IMR-90 (cell line): Measurements from ENCODE around the gene DZIP1. TPM values are rescaled to one million over a fixed set of nuclear protein-coding genes. Genes with fewer than 3 reads are reported as not detected.

Experiments used
- ATAC-seq: fragments of 200-7000 bp; cut with Tn5 transposase; 2 replicates; pipeline ENCODE4 v1.9.1; 2020; ENCODE audit warnings: low read depth, mild to moderate bottlenecking, moderate library complexity
- BruUV-seq: library from RNA; stranded (reverse); fragments of 400-500 nt; replicated peaks from 2 replicates; lab custom pipeline; 2021; lab: Mats Ljungman, UMichigan
- CTCF ChIA-PET: fragments of 300-600 bp; formaldehyde crosslinking; extraction: SDS; loops from one replicate; lab custom pipeline; 2021; ENCODE audit warnings: antibody characterized with exemption; lab: Yijun Ruan, JAX
- POLR2A ChIA-PET: fragments of 300-600 bp; sonication (Branson Sonifier 250); formaldehyde crosslinking; loops from one replicate; lab custom pipeline; 2022; ENCODE audit warnings: antibody characterized with exemption; ENCODE audit not compliant: unreplicated experiment; lab: Charles Lee
- DNase-seq: peaks from one replicate; pipeline ENCODE4 v3.0.0; 2013
- H2AFZ ChIP-seq: replicated peaks from 2 replicates; pipeline ENCODE3; 2013; ENCODE audit warnings: low read length, mild to moderate bottlenecking; ENCODE audit not compliant: poor library complexity
- H2AK5ac ChIP-seq: 2 replicates; pipeline ENCODE4 v1.6.1; 2013; ENCODE audit warnings: low read depth, low read length, inconsistent platforms
- H2AK9ac ChIP-seq: replicated peaks from 2 replicates; pipeline ENCODE3; 2013; ENCODE audit warnings: mild to moderate bottlenecking, low read depth, low read length, moderate library complexity; ENCODE audit not compliant: poor library complexity
- H2BK120ac ChIP-seq: 2 replicates; pipeline ENCODE4 v1.6.1; 2013; ENCODE audit warnings: low read depth, low read length, inconsistent platforms
- H2BK15ac ChIP-seq: 3 replicates; pipeline ENCODE4 v1.6.1; 2013; ENCODE audit warnings: low read depth, low read length, inconsistent platforms
- H2BK20ac ChIP-seq: 2 replicates; pipeline ENCODE4 v1.6.1; 2013; ENCODE audit warnings: low read depth, mild to moderate bottlenecking, inconsistent platforms, low read length, moderate library complexity
- H2BK5ac ChIP-seq: 2 replicates; pipeline ENCODE4 v1.6.1; 2013; ENCODE audit warnings: mild to moderate bottlenecking, low read depth, low read length, inconsistent platforms; ENCODE audit not compliant: poor library complexity, severe bottlenecking
- H3K14ac ChIP-seq: replicated peaks from 2 replicates; pipeline ENCODE4 v1.6.1; 2013; ENCODE audit warnings: low read depth, low read length, inconsistent platforms
- H3K18ac ChIP-seq: 2 replicates; pipeline ENCODE4 v1.6.1; 2013; ENCODE audit warnings: low read depth, low read length, control low read depth
- H3K23ac ChIP-seq: 2 replicates; pipeline ENCODE4 v1.6.1; 2013; ENCODE audit warnings: low read depth, low read length, inconsistent platforms
- H3K27ac ChIP-seq: 2 replicates; pipeline ENCODE4 v1.5.1; 2013; ENCODE audit warnings: mild to moderate bottlenecking, control low read depth, low read length; ENCODE audit not compliant: insufficient read depth
- H3K27me3 ChIP-seq: 2 replicates; pipeline ENCODE4 v1.6.1; 2013; ENCODE audit warnings: low read length; ENCODE audit not compliant: control insufficient read depth, insufficient read depth
- H3K36me3 ChIP-seq: 2 replicates; pipeline ENCODE4 v1.6.1; 2013; ENCODE audit warnings: low read length, mixed read lengths; ENCODE audit not compliant: control insufficient read depth, insufficient read depth
- H3K4ac ChIP-seq: 2 replicates; pipeline ENCODE4 v1.6.1; 2013; ENCODE audit warnings: low read depth, low read length, inconsistent platforms
- H3K4me1 ChIP-seq: 2 replicates; pipeline ENCODE4 v1.6.1; 2013; ENCODE audit warnings: low read length, mixed read lengths; ENCODE audit not compliant: control insufficient read depth, insufficient read depth
- H3K4me2 ChIP-seq: 2 replicates; pipeline ENCODE4 v1.6.1; 2013; ENCODE audit warnings: low read depth, mild to moderate bottlenecking, control low read depth, low read length, moderate library complexity
- H3K4me3 ChIP-seq: 2 replicates; pipeline ENCODE4 v1.5.1; 2013; ENCODE audit warnings: low read depth, mild to moderate bottlenecking, control low read depth, low read length, moderate library complexity; ENCODE audit not compliant: insufficient read depth
- H3K56ac ChIP-seq: 2 replicates; pipeline ENCODE4 v1.6.1; 2013; ENCODE audit warnings: low read length, inconsistent platforms; ENCODE audit not compliant: insufficient read depth; ENCODE audit errors: extremely low read depth
- H3K79me1 ChIP-seq, 2 experiments: 2 replicates each; pipeline ENCODE4 v1.6.1; 2013; ENCODE audit warnings: low read length in 2 of 2, inconsistent platforms in 1 of 2, low read depth in 1 of 2
- H3K9ac ChIP-seq: 2 replicates; pipeline ENCODE4 v1.6.1; 2013; ENCODE audit warnings: low read depth, low read length, control low read depth
- H3K9me1 ChIP-seq: 2 replicates; pipeline ENCODE4 v1.6.1; 2013; ENCODE audit warnings: low read length, inconsistent platforms; ENCODE audit not compliant: insufficient read depth
- H3K9me3 ChIP-seq: 2 replicates; pipeline ENCODE4 v1.6.1; 2013; ENCODE audit warnings: low read length; ENCODE audit not compliant: control insufficient read depth, insufficient read depth
- H4K20me1 ChIP-seq: 2 replicates; pipeline ENCODE4 v1.6.1; 2013; ENCODE audit warnings: low read length, inconsistent platforms; ENCODE audit not compliant: insufficient read depth
- H4K5ac ChIP-seq: 2 replicates; pipeline ENCODE4 v1.6.1; 2013; ENCODE audit warnings: mild to moderate bottlenecking, low read depth, low read length, control low read depth
- H4K8ac ChIP-seq, 2 experiments: 2 replicates each; pipeline ENCODE4 v1.6.1; 2013; ENCODE audit warnings: low read depth in 2 of 2, low read length in 2 of 2, control low read depth in 1 of 2, inconsistent platforms in 1 of 2
- H4K91ac ChIP-seq: 2 replicates; pipeline ENCODE4 v1.6.1; 2013; ENCODE audit warnings: low read depth, low read length, inconsistent platforms; ENCODE audit not compliant: insufficient read depth
- BHLHE40 ChIP-seq: fragments of 150-350 bp; IDR thresholded peaks from 2 replicates; pipeline ENCODE4 v1.6.1; 2016; ENCODE audit warnings: mild to moderate bottlenecking, low read depth, low read length
- CEBPB ChIP-seq: IDR thresholded peaks from 2 replicates; pipeline ENCODE4 v1.6.1; 2012; ENCODE audit warnings: low read depth, low read length, improper control_type of control experiment
- CHD1 ChIP-seq: IDR thresholded peaks from 2 replicates; pipeline ENCODE4 v1.6.1; 2012; ENCODE audit warnings: low read depth, low read length, improper control_type of control experiment
- FOS ChIP-seq: fragments of 150-350 bp; IDR thresholded peaks from 2 replicates; pipeline ENCODE4 v1.6.1; 2016; ENCODE audit warnings: low read depth, low read length
- MAFK ChIP-seq: IDR thresholded peaks from 2 replicates; pipeline ENCODE4 v1.6.1; 2012; ENCODE audit warnings: low read depth, low read length, improper control_type of control experiment
- MAZ ChIP-seq: IDR thresholded peaks from 2 replicates; pipeline ENCODE4 v1.6.1; 2012; ENCODE audit warnings: low read depth, mild to moderate bottlenecking, low read length, improper control_type of control experiment, moderate library complexity, borderline replicate concordance
- MXI1 ChIP-seq: IDR thresholded peaks from 2 replicates; pipeline ENCODE4 v1.6.1; 2012; ENCODE audit warnings: low read depth, mild to moderate bottlenecking, low read length, moderate library complexity, borderline replicate concordance
- NFE2L2 ChIP-seq: fragments of 150-350 bp; IDR thresholded peaks from 2 replicates; pipeline ENCODE4 v1.6.1; 2016; ENCODE audit warnings: low read depth, mild to moderate bottlenecking, low read length
- POLR2A ChIP-seq: IDR thresholded peaks from 2 replicates; pipeline ENCODE4 v1.6.1; 2012; ENCODE audit warnings: mild to moderate bottlenecking, low read depth, low read length
- RAD21 ChIP-seq: IDR thresholded peaks from 2 replicates; pipeline ENCODE4 v1.6.1; 2012; ENCODE audit warnings: low read length, improper control_type of control experiment
- RCOR1 ChIP-seq: IDR thresholded peaks from 2 replicates; pipeline ENCODE4 v1.6.1; 2012; ENCODE audit warnings: mild to moderate bottlenecking, low read length, improper control_type of control experiment; ENCODE audit not compliant: insufficient replicate concordance
- RFX5 ChIP-seq: IDR thresholded peaks from 2 replicates; pipeline ENCODE4 v1.8.0; 2012; ENCODE audit warnings: low read depth, mild to moderate bottlenecking, low read length, moderate library complexity
- SMC3 ChIP-seq: fragments of 150-350 bp; IDR thresholded peaks from 2 replicates; pipeline ENCODE4 v1.6.1; 2016; ENCODE audit warnings: low read depth, mild to moderate bottlenecking, antibody characterized with exemption, low read length, moderate library complexity
- WGBS, 2 experiments: methylation state at CpG; one replicate each; pipeline versions ENCODE4 v1.1.5 to v1.1.7; 2013; ENCODE audit warnings: missing lambda C conversion rate in 2 of 2; ENCODE audit not compliant: insufficient read length in 1 of 2; ENCODE audit errors: extremely low coverage in 2 of 2; 5-methylcytosine and 5-hydroxymethylcytosine counted together
- dilution Hi-C: fragments of 300-500 bp; cut with HindIII; formaldehyde crosslinking; loops from one replicate; pipeline ENCODE4 v1.14.3; 2018; ENCODE audit warnings: low sequenced_read_pairs; ENCODE audit not compliant: unreplicated experiment
- in situ Hi-C: fragments of 300-500 bp; cut with MboI; formaldehyde crosslinking; loops from 3 replicates; pipeline ENCODE4 v1.14.3; 2019; ENCODE audit warnings: low sequenced_read_pairs, inconsistent platforms, mixed read lengths
- intact Hi-C: fragments of 100-400 bp; cut with micrococcal nuclease; formaldehyde crosslinking; loops from 2 replicates; pipeline ENCODE4 v1.10.0; 2022
- polyA plus RNA-seq, 3 experiments: library from polyadenylated mRNA; depleted of rRNA; stranded (reverse); fragments of >200 nt; gene quantifications; 2 replicates each; pipeline ENCODE4 v1.2.3, GENCODE V29; 2012; ENCODE audit warnings: low replicate concordance in 1 of 3
- total RNA-seq: library from RNA; depleted of rRNA; stranded (reverse); fragments of >200 nt; gene quantifications from 2 replicates; pipeline ENCODE4 v1.2.3, GENCODE V29; 2012
- TF ChIP-seq, protein P1 (sequence below): fragments of 150-350 bp; IDR thresholded peaks from 2 replicates; pipeline ENCODE4 v1.6.1; 2016; ENCODE audit warnings: low read depth, mild to moderate bottlenecking, low read length, moderate library complexity, borderline replicate concordance
- TF ChIP-seq, protein P2 (sequence below): fragments of 150-350 bp; IDR thresholded peaks from 2 replicates; pipeline ENCODE4 v1.6.1; 2017; ENCODE audit warnings: mild to moderate bottlenecking, antibody characterized with exemption, low read length, low read depth
- TF ChIP-seq, protein P3 (sequence below): conservative IDR thresholded peaks from 2 replicates; pipeline ENCODE4 v1.5.1; 2012; ENCODE audit warnings: mild to moderate bottlenecking, low read depth, low read length, improper control_type of control experiment

The DZIP1 gene
- total and polyA plus RNA-seq, 2 of the 4 experiments (the other 2 are of a cell fraction): 12.2 to 15.9 TPM

- H3K27ac ChIP-seq: no peak overlapping the region
- ATAC-seq (no peak), DNase-seq (no peak)
- no peak overlapping the region for H2BK5ac ChIP-seq
- H3K4me1 ChIP-seq: peaks cover 2% of the 10 kb centered on the region; the same call in 1 of the 2 replicates
- POLR2A ChIA-PET: no interaction called here
- CTCF ChIA-PET: no interaction called here
- no peak overlapping the region for H2BK15ac ChIP-seq
- H3K9me1 ChIP-seq: peaks cover 11% of the 10 kb centered on the region; the same call in 1 of the 2 replicates
- H2AFZ ChIP-seq: no peak overlapping the region
- BruUV-seq: no TSS peak
- no peaks in the 10 kb centered on the region for H3K27me3 ChIP-seq
- H3K14ac ChIP-seq: no peak overlapping the region
- H2BK120ac ChIP-seq: no peak overlapping the region
- dilution Hi-C loops: no loop called here
- H3K4ac ChIP-seq: no peak overlapping the region
- H3K79me1 ChIP-seq: peaks cover 4 to 9% of the 10 kb centered on the region in 2 experiments; a peak in 3 of 4 replicates
- H4K91ac ChIP-seq: no peak overlapping the region
- no peak for TF ChIP-seq MAZ
- TF ChIP-seq, protein P1, sequence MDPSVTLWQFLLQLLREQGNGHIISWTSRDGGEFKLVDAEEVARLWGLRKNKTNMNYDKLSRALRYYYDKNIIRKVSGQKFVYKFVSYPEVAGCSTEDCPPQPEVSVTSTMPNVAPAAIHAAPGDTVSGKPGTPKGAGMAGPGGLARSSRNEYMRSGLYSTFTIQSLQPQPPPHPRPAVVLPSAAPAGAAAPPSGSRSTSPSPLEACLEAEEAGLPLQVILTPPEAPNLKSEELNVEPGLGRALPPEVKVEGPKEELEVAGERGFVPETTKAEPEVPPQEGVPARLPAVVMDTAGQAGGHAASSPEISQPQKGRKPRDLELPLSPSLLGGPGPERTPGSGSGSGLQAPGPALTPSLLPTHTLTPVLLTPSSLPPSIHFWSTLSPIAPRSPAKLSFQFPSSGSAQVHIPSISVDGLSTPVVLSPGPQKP: no peak
- TF ChIP-seq, protein P2, sequence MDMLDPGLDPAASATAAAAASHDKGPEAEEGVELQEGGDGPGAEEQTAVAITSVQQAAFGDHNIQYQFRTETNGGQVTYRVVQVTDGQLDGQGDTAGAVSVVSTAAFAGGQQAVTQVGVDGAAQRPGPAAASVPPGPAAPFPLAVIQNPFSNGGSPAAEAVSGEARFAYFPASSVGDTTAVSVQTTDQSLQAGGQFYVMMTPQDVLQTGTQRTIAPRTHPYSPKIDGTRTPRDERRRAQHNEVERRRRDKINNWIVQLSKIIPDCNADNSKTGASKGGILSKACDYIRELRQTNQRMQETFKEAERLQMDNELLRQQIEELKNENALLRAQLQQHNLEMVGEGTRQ: no peak
- no peak for TF ChIP-seq MXI1
- no peak for TF ChIP-seq CEBPB
- TF ChIP-seq CHD1: no peak
- no peak for TF ChIP-seq NFE2L2
- no peak for TF ChIP-seq BHLHE40
- TF ChIP-seq RAD21: no peak
- no peak for TF ChIP-seq RCOR1
- no peak for TF ChIP-seq FOS
- TF ChIP-seq RFX5: no peak
- TF ChIP-seq SMC3: no peak
- TF ChIP-seq MAFK: no peak
- TF ChIP-seq POLR2A: no peak
- TF ChIP-seq, protein P3, sequence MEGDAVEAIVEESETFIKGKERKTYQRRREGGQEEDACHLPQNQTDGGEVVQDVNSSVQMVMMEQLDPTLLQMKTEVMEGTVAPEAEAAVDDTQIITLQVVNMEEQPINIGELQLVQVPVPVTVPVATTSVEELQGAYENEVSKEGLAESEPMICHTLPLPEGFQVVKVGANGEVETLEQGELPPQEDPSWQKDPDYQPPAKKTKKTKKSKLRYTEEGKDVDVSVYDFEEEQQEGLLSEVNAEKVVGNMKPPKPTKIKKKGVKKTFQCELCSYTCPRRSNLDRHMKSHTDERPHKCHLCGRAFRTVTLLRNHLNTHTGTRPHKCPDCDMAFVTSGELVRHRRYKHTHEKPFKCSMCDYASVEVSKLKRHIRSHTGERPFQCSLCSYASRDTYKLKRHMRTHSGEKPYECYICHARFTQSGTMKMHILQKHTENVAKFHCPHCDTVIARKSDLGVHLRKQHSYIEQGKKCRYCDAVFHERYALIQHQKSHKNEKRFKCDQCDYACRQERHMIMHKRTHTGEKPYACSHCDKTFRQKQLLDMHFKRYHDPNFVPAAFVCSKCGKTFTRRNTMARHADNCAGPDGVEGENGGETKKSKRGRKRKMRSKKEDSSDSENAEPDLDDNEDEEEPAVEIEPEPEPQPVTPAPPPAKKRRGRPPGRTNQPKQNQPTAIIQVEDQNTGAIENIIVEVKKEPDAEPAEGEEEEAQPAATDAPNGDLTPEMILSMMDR: no peak
- no peak overlapping the region for H3K9ac ChIP-seq
- H4K5ac ChIP-seq: no peak overlapping the region
- in situ Hi-C loops: no loop called here
- intact Hi-C loops: no loop called here
- no peak overlapping the region for H2AK9ac ChIP-seq
- no peaks in the 10 kb centered on the region; the same call in 1 of the 2 replicates for H3K9me3 ChIP-seq
- no peak overlapping the region for H2BK20ac ChIP-seq
- H3K4me2 ChIP-seq: no peak overlapping the region
- H4K20me1 ChIP-seq: no peaks in the 10 kb centered on the region; the same call in 1 of the 2 replicates
- no CpG with 5 or more reads among the region's 3 CpGs for WGBS, 2 experiments
- no peak overlapping the region for H3K18ac ChIP-seq
- H3K36me3 ChIP-seq: peaks cover 53% of the 10 kb centered on the region
- H3K23ac ChIP-seq: no peak overlapping the region
- H3K4me3 ChIP-seq: no peak overlapping the region
- no peak overlapping the region for H4K8ac ChIP-seq
- H2AK5ac ChIP-seq: no peak overlapping the region
- no peak overlapping the region for H3K56ac ChIP-seq
Measured at GRCh38 chr13:95630593-95630992, 13.9 kb downstream of the DZIP1 start.
